Progenitor cell of endocrine pancreas (in vitro differentiated cells): ENCODE measurements around the gene SLC26A3. TPM values are rescaled to one million over a fixed set of nuclear protein-coding genes. Genes with fewer than 3 reads are reported as not detected.

ENCODE experiments used
- DNase-seq: peaks from one replicate; pipeline ENCODE4 v3.0.0; 2021; ENCODE audit warnings: low spot score; ENCODE audit not compliant: unreplicated experiment
- H3K27ac Mint-ChIP-seq: 2 replicates; pipeline ENCODE4 v1.8.0; 2021; ENCODE audit warnings: mild to moderate bottlenecking, moderate library complexity, mixed read lengths
- H3K27me3 Mint-ChIP-seq: 2 replicates; pipeline ENCODE4 v1.8.0; 2021; ENCODE audit warnings: mixed read lengths
- H3K36me3 Mint-ChIP-seq: 2 replicates; pipeline ENCODE4 v1.8.0; 2022; ENCODE audit warnings: mixed read lengths; ENCODE audit not compliant: insufficient read depth
- H3K4me1 Mint-ChIP-seq: 2 replicates; pipeline ENCODE4 v1.8.0; 2021; ENCODE audit warnings: low read depth, mixed read lengths
- H3K4me3 Mint-ChIP-seq: 2 replicates; pipeline ENCODE4 v1.8.0; 2021; ENCODE audit warnings: low read depth, mild to moderate bottlenecking, moderate library complexity, mixed read lengths
- H3K9me3 Mint-ChIP-seq: 2 replicates; pipeline ENCODE4 v1.8.0; 2021; ENCODE audit warnings: low read depth, mixed read lengths
- total RNA-seq: library from RNA; stranded (reverse); gene quantifications from 2 replicates; pipeline ENCODE4 v1.2.1, GENCODE V29; 2021
- TF ChIP-seq, protein P1 (sequence below): fragments of 200-600 bp; sonication (generic); IDR thresholded peaks from one replicate; pipeline ENCODE4 v1.5.0; 2021; ENCODE audit warnings: antibody characterized with exemption, mild to moderate bottlenecking; ENCODE audit not compliant: unreplicated experiment

SLC26A3 gene
- total RNA-seq, 1 donor from 2014 or later: 2.8 TPM

DNA sequence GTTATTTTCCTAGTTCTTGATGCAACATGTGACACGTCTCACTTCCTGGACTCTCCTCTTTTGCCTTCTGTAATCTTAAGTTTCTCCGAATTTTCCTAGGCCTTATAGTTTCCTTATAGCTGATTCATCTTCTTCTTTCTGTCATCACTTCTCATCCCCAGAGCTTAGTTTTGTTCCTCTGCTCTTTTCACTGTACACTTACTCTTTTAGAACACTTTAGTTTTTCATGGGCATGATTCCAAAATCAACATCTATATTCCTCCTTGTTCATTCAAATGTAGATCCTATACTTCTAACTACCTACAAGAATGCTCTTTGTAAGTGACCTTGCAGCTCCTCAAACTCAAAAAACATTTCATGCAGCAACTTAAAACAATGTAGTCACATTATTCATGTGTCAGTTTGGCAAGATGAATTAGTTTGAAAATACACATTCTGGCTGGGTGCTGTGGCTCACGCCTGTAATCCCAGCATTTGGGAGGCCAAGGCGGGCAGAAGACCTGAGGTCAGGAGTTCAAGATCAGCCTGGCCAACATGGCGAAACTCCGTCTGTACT lies 13.1 kb upstream of the SLC26A3 start:
- H3K27ac Mint-ChIP-seq: no peak overlapping the region
- no peak for DNase-seq
- no peaks in the 10 kb centered on the region for H3K36me3 Mint-ChIP-seq
- TF ChIP-seq, protein P1, sequence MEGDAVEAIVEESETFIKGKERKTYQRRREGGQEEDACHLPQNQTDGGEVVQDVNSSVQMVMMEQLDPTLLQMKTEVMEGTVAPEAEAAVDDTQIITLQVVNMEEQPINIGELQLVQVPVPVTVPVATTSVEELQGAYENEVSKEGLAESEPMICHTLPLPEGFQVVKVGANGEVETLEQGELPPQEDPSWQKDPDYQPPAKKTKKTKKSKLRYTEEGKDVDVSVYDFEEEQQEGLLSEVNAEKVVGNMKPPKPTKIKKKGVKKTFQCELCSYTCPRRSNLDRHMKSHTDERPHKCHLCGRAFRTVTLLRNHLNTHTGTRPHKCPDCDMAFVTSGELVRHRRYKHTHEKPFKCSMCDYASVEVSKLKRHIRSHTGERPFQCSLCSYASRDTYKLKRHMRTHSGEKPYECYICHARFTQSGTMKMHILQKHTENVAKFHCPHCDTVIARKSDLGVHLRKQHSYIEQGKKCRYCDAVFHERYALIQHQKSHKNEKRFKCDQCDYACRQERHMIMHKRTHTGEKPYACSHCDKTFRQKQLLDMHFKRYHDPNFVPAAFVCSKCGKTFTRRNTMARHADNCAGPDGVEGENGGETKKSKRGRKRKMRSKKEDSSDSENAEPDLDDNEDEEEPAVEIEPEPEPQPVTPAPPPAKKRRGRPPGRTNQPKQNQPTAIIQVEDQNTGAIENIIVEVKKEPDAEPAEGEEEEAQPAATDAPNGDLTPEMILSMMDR: no peak
- H3K4me1 Mint-ChIP-seq: peaks cover 3% of the 10 kb centered on the region
- H3K9me3 Mint-ChIP-seq: peaks cover 9% of the 10 kb centered on the region
- no peaks in the 10 kb centered on the region for H3K27me3 Mint-ChIP-seq
- H3K4me3 Mint-ChIP-seq: no peak overlapping the region

GRCh38 chr7:107815254-107815882 lies 12.3 kb upstream of the SLC26A3 start:
- H3K4me3 Mint-ChIP-seq: no peak overlapping the region
- H3K9me3 Mint-ChIP-seq: peaks cover 9% of the 10 kb centered on the region
- H3K4me1 Mint-ChIP-seq: peaks cover 3% of the 10 kb centered on the region
- no peaks in the 10 kb centered on the region for H3K27me3 Mint-ChIP-seq
- no peak for DNase-seq
- no peak overlapping the region for H3K27ac Mint-ChIP-seq
- TF ChIP-seq, protein P1: no peak
- no peaks in the 10 kb centered on the region for H3K36me3 Mint-ChIP-seq

DNA sequence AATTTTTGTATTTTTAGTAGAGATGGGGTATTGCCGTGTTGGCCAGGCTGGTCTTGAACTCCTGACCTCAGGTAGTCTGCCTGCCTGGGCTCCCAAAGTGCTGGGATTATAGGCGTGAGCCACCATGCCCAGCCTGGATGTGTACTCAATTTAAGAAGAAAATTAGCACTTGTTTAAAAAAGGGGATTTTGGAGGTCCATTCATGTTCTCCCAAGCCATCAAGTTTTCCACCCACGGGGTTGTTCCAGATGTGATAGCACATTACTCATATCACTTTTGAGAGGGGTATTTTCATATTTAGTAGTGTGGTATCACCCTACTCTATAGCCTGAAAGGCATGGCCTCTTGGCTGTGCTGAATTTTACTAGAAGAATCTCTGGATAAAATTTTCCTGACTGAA lies 10.5 kb upstream of the SLC26A3 start:
- Mint-ChIP-seq H3K9me3 (peaks cover 9% of the 10 kb centered on the region), H3K27ac (no peak overlapping the region), H3K36me3 (no peaks in the 10 kb centered on the region), H3K4me3 (no peak overlapping the region), H3K27me3 (no peaks in the 10 kb centered on the region), H3K4me1 (peaks cover 3% of the 10 kb centered on the region)
- TF ChIP-seq, protein P1: no peak
- DNase-seq: no peak

- TF ChIP-seq, protein P1: no peak
- H3K36me3 Mint-ChIP-seq: peaks cover 2% of the 10 kb centered on the region
- DNase-seq: no peak
Measured at GRCh38 chr7:107811934-107812333, 8.9 kb upstream of the SLC26A3 start.

DNA sequence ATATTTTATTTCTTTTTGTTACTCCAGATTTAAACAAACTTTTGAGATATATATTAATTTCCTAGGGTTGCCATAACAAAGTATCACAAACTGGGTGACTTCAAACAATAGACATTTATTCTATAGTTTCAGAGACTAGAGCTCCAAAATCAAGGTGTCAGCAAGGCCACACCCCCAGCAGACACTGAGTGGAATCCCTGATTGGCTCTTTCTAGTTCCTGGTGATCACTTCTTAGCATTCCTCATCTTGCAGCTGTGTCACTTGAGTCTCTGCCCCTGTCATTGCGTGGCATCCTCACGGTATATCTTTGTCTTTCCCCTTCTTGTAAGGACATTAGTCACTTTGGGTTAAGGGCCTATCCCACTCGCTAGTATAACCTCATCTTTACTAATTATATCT lies 7.6 kb upstream of the SLC26A3 start:
- peaks cover 2% of the 10 kb centered on the region for H3K36me3 Mint-ChIP-seq

More at GRCh38 chr7:107811934-107812333, 8.9 kb upstream of the SLC26A3 start:
- Mint-ChIP-seq H3K27ac (no peak overlapping the region), H3K27me3 (no peaks in the 10 kb centered on the region), H3K9me3 (peaks cover 9% of the 10 kb centered on the region), H3K4me3 (no peak overlapping the region), H3K4me1 (peaks cover 3% of the 10 kb centered on the region)

More for the DNA sequence above, 7.6 kb upstream of the SLC26A3 start:
- TF ChIP-seq, protein P1: no peak
- peaks cover 9% of the 10 kb centered on the region for H3K9me3 Mint-ChIP-seq
- H3K4me3 Mint-ChIP-seq: no peak overlapping the region
- H3K27ac Mint-ChIP-seq: no peak overlapping the region
- H3K4me1 Mint-ChIP-seq: no peaks in the 10 kb centered on the region
- DNase-seq: no peak
- H3K27me3 Mint-ChIP-seq: no peaks in the 10 kb centered on the region
